Measurements from ENCODE around the gene ZNF446. TPM values are rescaled to one million over a fixed set of nuclear protein-coding genes. Genes with fewer than 3 reads are reported as not detected.

Gene ZNF446
- total RNA-seq, 6 experiments from 2014 or later = 1.4 to 5.4 (median 4.1) TPM

- ATAC-seq = no peak
- 8% methylated on average over 5 of the region's 7 CpGs for WGBS (ENCODE audit: insufficient coverage, low coverage, low lambda C conversion rate, missing lambda C conversion rate)
- Histone ChIP-seq H3K4me1 (peaks cover 0 to 18% (median 8%) of the 10 kb centered on the region in 4 donors), H3K27ac (peak overlapping the region; percentile 76 to 91 (median 82)), H3K36me3 (peaks cover 0 to 8% (median 4%) of the 10 kb centered on the region in 4 donors), H3K4me3 (peak overlapping the region; percentile 68 to 94 (median 84)), H3K27me3 (no peaks in the 10 kb centered on the region), H3K9me3 (no peaks in the 10 kb centered on the region)
- DNase-seq = no peak
- intact Hi-C loops (cut with DNase I) = no loop called here
- TF ChIP-seq POLR2A (IDR thresholded peaks at IDR 0.05) = no peak
- TF ChIP-seq, protein P1, sequence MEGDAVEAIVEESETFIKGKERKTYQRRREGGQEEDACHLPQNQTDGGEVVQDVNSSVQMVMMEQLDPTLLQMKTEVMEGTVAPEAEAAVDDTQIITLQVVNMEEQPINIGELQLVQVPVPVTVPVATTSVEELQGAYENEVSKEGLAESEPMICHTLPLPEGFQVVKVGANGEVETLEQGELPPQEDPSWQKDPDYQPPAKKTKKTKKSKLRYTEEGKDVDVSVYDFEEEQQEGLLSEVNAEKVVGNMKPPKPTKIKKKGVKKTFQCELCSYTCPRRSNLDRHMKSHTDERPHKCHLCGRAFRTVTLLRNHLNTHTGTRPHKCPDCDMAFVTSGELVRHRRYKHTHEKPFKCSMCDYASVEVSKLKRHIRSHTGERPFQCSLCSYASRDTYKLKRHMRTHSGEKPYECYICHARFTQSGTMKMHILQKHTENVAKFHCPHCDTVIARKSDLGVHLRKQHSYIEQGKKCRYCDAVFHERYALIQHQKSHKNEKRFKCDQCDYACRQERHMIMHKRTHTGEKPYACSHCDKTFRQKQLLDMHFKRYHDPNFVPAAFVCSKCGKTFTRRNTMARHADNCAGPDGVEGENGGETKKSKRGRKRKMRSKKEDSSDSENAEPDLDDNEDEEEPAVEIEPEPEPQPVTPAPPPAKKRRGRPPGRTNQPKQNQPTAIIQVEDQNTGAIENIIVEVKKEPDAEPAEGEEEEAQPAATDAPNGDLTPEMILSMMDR (IDR thresholded peaks at IDR 0.05) = no peak
Measured at GRCh38 chr19:58520257-58520599, 44.1 kb downstream of the ZNF446 start.

GRCh38 chr19:58521651-58522050 is 45.5 kb downstream of the ZNF446 start:
- no peaks in the 10 kb centered on the region for H3K9me3 ChIP-seq
- TF ChIP-seq, protein P1 (IDR thresholded peaks at IDR 0.05) = no peak
- no peak for TF ChIP-seq POLR2A (IDR thresholded peaks at IDR 0.05)
- ATAC-seq (no peak), DNase-seq (no peak)
- H3K36me3 ChIP-seq = peaks cover 0 to 6% (median 3%) of the 10 kb centered on the region in 4 donors
- H3K27me3 ChIP-seq = no peaks in the 10 kb centered on the region
- WGBS (ENCODE audit: insufficient coverage, low coverage, low lambda C conversion rate, missing lambda C conversion rate) = 69% methylated on average over 4 of the region's 4 CpGs
- intact Hi-C loops (cut with DNase I) = no loop called here
- H3K4me1 ChIP-seq = peaks cover 0 to 18% (median 8%) of the 10 kb centered on the region in 4 donors
- no peak overlapping the region for H3K4me3 ChIP-seq
- H3K27ac ChIP-seq = no peak overlapping the region

DNA sequence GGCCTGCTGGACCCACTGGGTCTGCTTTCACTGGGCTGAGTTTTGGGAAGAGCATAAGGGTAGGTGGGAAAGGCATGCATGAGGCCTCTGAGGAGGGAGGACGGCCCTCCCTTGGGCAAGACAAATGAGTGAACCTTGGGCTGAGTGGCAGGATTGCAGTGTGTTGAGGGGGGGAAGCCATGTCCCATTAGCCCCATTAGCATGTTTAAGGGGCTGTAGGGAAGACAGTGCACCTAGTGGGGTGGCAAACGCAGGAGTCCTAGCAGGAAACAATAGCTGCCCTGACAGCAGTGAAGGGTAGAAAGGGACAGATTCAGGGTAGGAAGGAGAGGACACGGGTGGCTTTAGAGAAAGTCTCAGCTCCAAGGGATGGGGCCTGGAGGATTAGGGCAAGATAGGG is 46.6 kb downstream of the ZNF446 start:
- intact Hi-C loops (cut with DNase I) = no loop called here
- Histone ChIP-seq H3K4me3 (no peak overlapping the region), H3K27me3 (no peaks in the 10 kb centered on the region), H3K9me3 (no peaks in the 10 kb centered on the region), H3K27ac (no peak overlapping the region), H3K4me1 (peaks cover 0 to 18% (median 8%) of the 10 kb centered on the region in 4 donors), H3K36me3 (no peaks in the 10 kb centered on the region)
- no peak for TF ChIP-seq POLR2A (IDR thresholded peaks at IDR 0.05)
- TF ChIP-seq, protein P1 (IDR thresholded peaks at IDR 0.05) = no peak
- 92% methylated on average over 3 of the region's 3 CpGs for WGBS (ENCODE audit: insufficient coverage, low coverage, low lambda C conversion rate, missing lambda C conversion rate)
- no peak for ATAC-seq
- no peak for DNase-seq

DNA sequence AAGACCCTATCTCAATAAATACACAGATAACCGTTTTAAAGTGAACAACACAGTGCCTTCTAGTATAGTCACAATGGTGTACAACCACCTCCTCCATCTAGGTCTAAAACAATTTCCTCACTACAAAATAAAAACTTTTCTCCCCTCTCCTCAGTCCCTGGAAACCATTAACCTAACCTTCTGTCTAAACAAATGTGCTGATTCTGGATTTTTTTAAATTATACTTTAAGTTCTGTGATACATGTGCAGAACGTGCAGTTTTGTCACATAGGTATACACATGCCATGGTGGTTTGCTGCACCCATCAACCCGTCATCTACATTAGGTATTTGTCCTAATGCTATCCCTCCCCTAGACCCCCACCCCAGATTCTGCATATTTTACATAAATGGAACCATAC is 53.3 kb downstream of the ZNF446 start:
- 42% methylated on average over 3 of the region's 3 CpGs for WGBS (ENCODE audit: insufficient coverage, low coverage, low lambda C conversion rate, missing lambda C conversion rate)
- H3K36me3 ChIP-seq = no peaks in the 10 kb centered on the region
- no peak overlapping the region for H3K27ac ChIP-seq
- no peak for ATAC-seq
- H3K4me1 ChIP-seq = no peaks in the 10 kb centered on the region
- no peaks in the 10 kb centered on the region for H3K9me3 ChIP-seq
- TF ChIP-seq POLR2A (IDR thresholded peaks at IDR 0.05) = no peak
- TF ChIP-seq, protein P1 (IDR thresholded peaks at IDR 0.05) = no peak
- intact Hi-C loops (cut with DNase I) = no loop called here
- H3K4me3 ChIP-seq = no peak overlapping the region
- no peak for DNase-seq
- no peaks in the 10 kb centered on the region for H3K27me3 ChIP-seq

Small RNAs within 50 kb of the gene (small RNA-seq; reads per million reads assigned to genes)
- gene RN7SL693P = 0 reads per million in 2 experiments
- gene RNU6-1337P = 0 reads per million in 2 experiments

Other genes starting within 250 kb of the ZNF446 start
- gene ZNF544, start 247.4 kb upstream of the ZNF446 start, total RNA-seq = 10 to 100 TPM in 3 of 6 experiments, 1 to 10 TPM in 3; 6.1 to 16.5 (median 10.7) TPM
- gene ZNF8, start 197.4 kb upstream of the ZNF446 start, total RNA-seq = 1 to 10 TPM; 1.0 to 2.3 (median 1.6) TPM
- 10 to 100 TPM; 12.4 to 44.7 (median 15.8) TPM for gene ERVK3-1, start 171.0 kb upstream of the ZNF446 start, total RNA-seq
- gene ZSCAN22, start 149.4 kb upstream of the ZNF446 start, total RNA-seq = 1 to 10 TPM; 1.7 to 2.9 (median 2.1) TPM
- gene A1BG, start 122.9 kb upstream of the ZNF446 start, total RNA-seq = 1,000 to 10,000 TPM in 4 of 6 experiments, 100 to 1,000 TPM in 2; 897 to 2,313 (median 1,164) TPM
- gene ZNF497, start 113.6 kb upstream of the ZNF446 start, total RNA-seq = 1 to 10 TPM in 5 of 6 experiments, under 1 TPM in 1; 0.73 to 3.1 (median 1.7) TPM
- gene ZNF837, start 95.3 kb upstream of the ZNF446 start, total RNA-seq = 1 to 10 TPM; 1.7 to 3.9 (median 2.4) TPM
- gene RPS5, start 89.1 kb upstream of the ZNF446 start, total RNA-seq = 100 to 1,000 TPM; 274 to 637 (median 304) TPM
- not detected for gene RNF225, start 80.7 kb upstream of the ZNF446 start, total RNA-seq
- gene ZNF584, start 67.7 kb upstream of the ZNF446 start, total RNA-seq = 10 to 100 TPM in 1 of 6 experiments, 1 to 10 TPM in 5; 5.6 to 12.1 (median 6.6) TPM
- 1 to 10 TPM in 3 of 6 experiments, under 1 TPM in 3; 0.75 to 2.8 (median 1.0) TPM for gene ZNF132, start 36.2 kb upstream of the ZNF446 start, total RNA-seq
- gene ZNF324B, start 24.7 kb upstream of the ZNF446 start, total RNA-seq = 1 to 10 TPM; 2.9 to 3.3 (median 2.9) TPM
- gene ZNF324, start 9.3 kb upstream of the ZNF446 start, total RNA-seq = 1 to 10 TPM; 2.9 to 4.9 (median 3.8) TPM
- 100 to 1,000 TPM; 107 to 737 (median 366) TPM for gene SLC27A5, start 35.6 kb downstream of the ZNF446 start, total RNA-seq
- gene ZBTB45, start 43.5 kb downstream of the ZNF446 start, total RNA-seq = 1 to 10 TPM; 3.5 to 4.8 (median 4.3) TPM
- 100 to 1,000 TPM in 3 of 6 experiments, 10 to 100 TPM in 3; 75.4 to 106 (median 94.7) TPM for gene TRIM28, start 67.7 kb downstream of the ZNF446 start, total RNA-seq
- 10 to 100 TPM; 62.1 to 90.9 (median 70.7) TPM for gene CHMP2A, start 78.8 kb downstream of the ZNF446 start, total RNA-seq
- gene UBE2M, start 82.3 kb downstream of the ZNF446 start, total RNA-seq = 10 to 100 TPM; 16.0 to 23.5 (median 20.7) TPM
- gene MZF1, start 97.0 kb downstream of the ZNF446 start, total RNA-seq = 10 to 100 TPM in 5 of 6 experiments, 1 to 10 TPM in 1; 8.2 to 19.9 (median 14.1) TPM

Data from right lobe of liver (tissue), 6 donors.